WTC11 (cell line): ENCODE measurements around the gene PLIN4. TPM values are rescaled to one million over a fixed set of nuclear protein-coding genes. Genes with fewer than 3 reads are reported as not detected.

ENCODE experiments used
- ATAC-seq: fragments of 200-7000 bp; cut with Tn5 transposase; 2 replicates; pipeline ENCODE4 v1.10.0; 2021; ENCODE audit warnings: mild to moderate bottlenecking, moderate library complexity
- CTCF ChIA-PET: fragments of 300-600 bp; sonication (Branson Sonifier 250); formaldehyde crosslinking; loops from one replicate; lab custom pipeline; 2021; ENCODE audit warnings: antibody characterized with exemption; lab: Charles Lee
- POLR2A ChIA-PET: fragments of 350-600 bp; sonication (Branson Sonifier 250); formaldehyde crosslinking; loops from one replicate; lab custom pipeline; 2021; ENCODE audit warnings: antibody characterized with exemption; lab: Charles Lee
- DNase-seq: peaks from one replicate; pipeline ENCODE4 v3.0.0; 2021; ENCODE audit warnings: low spot score
- H3K27ac Mint-ChIP-seq: 2 replicates; pipeline ENCODE4 v1.8.0; 2021; ENCODE audit warnings: mixed read lengths
- H3K27me3 Mint-ChIP-seq: 2 replicates; pipeline ENCODE4 v1.8.0; 2021; ENCODE audit warnings: low read depth, mild to moderate bottlenecking, moderate library complexity, mixed read lengths
- H3K36me3 Mint-ChIP-seq: 2 replicates; pipeline ENCODE4 v1.8.0; 2021; ENCODE audit warnings: mixed read lengths
- H3K4me1 Mint-ChIP-seq: 2 replicates; pipeline ENCODE4 v1.8.0; 2022; ENCODE audit warnings: mixed read lengths
- H3K4me3 Mint-ChIP-seq: 2 replicates; pipeline ENCODE4 v1.8.0; 2021; ENCODE audit warnings: mild to moderate bottlenecking, moderate library complexity, mixed read lengths
- H3K9me3 Mint-ChIP-seq: 2 replicates; pipeline ENCODE4 v1.8.0; 2021; ENCODE audit warnings: mixed read lengths
- CREB1 ChIP-seq: sonication (generic); formaldehyde crosslinking; IDR thresholded peaks from 2 replicates; pipeline ENCODE4 v1.8.0; 2023; ENCODE audit warnings: mild to moderate bottlenecking, missing genetic modification reagents
- CREM ChIP-seq: sonication (generic); formaldehyde crosslinking; IDR thresholded peaks from 2 replicates; pipeline ENCODE4 v1.8.1; 2022; ENCODE audit warnings: mild to moderate bottlenecking, missing genetic modification reagents, moderate library complexity
- ESRRA ChIP-seq: sonication (generic); formaldehyde crosslinking; IDR thresholded peaks from 2 replicates; pipeline ENCODE4 v1.8.1; 2022; ENCODE audit warnings: mild to moderate bottlenecking, missing genetic modification reagents, borderline replicate concordance
- FOXP1 ChIP-seq: sonication (generic); formaldehyde crosslinking; IDR thresholded peaks from 2 replicates; pipeline ENCODE4 v1.8.0; 2022; ENCODE audit warnings: missing genetic modification reagents, mild to moderate bottlenecking, moderate library complexity, borderline replicate concordance
- GRHL2 ChIP-seq: fragments of 250-450 bp; sonication (Bioruptor Pico); IDR thresholded peaks from 2 replicates; pipeline ENCODE4 v1.8.0; 2022; ENCODE audit warnings: mild to moderate bottlenecking, moderate library complexity; ENCODE audit not compliant: insufficient replicate concordance, severe bottlenecking
- HMGA2 ChIP-seq: fragments of 250-450 bp; sonication (Bioruptor Pico); IDR thresholded peaks from 2 replicates; pipeline ENCODE4 v1.4.0; 2021; ENCODE audit warnings: mild to moderate bottlenecking, moderate library complexity
- JAZF1 ChIP-seq: fragments of 250-450 bp; sonication (Bioruptor Pico); IDR thresholded peaks from 2 replicates; pipeline ENCODE4 v1.9.0; 2021; ENCODE audit warnings: moderate library complexity, mild to moderate bottlenecking, inconsistent platforms
- KAT7 ChIP-seq: sonication (generic); formaldehyde crosslinking; IDR thresholded peaks from 2 replicates; pipeline ENCODE4 v1.8.1; 2023; ENCODE audit warnings: missing genetic modification reagents, mild to moderate bottlenecking, borderline replicate concordance
- NFATC4 ChIP-seq: fragments of 250-450 bp; sonication (Bioruptor Pico); IDR thresholded peaks from 2 replicates; pipeline ENCODE4 v1.9.0; 2021; ENCODE audit warnings: mild to moderate bottlenecking
- NFE2L1 ChIP-seq: sonication (generic); formaldehyde crosslinking; IDR thresholded peaks from 2 replicates; pipeline ENCODE4 v1.8.1; 2023; ENCODE audit warnings: missing genetic modification reagents
- NR1H2 ChIP-seq: sonication (generic); formaldehyde crosslinking; IDR thresholded peaks from 2 replicates; pipeline ENCODE4 v1.9.0; 2021; ENCODE audit warnings: mild to moderate bottlenecking, moderate library complexity, missing genetic modification reagents
- RELA ChIP-seq: sonication (generic); formaldehyde crosslinking; IDR thresholded peaks from 2 replicates; pipeline ENCODE4 v1.8.1; 2022; ENCODE audit warnings: missing genetic modification reagents, mild to moderate bottlenecking, borderline replicate concordance
- SMAD3 ChIP-seq: sonication (generic); formaldehyde crosslinking; IDR thresholded peaks from 2 replicates; pipeline ENCODE4 v1.8.0; 2022; ENCODE audit warnings: missing genetic modification reagents, mild to moderate bottlenecking, borderline replicate concordance
- SMAD4 ChIP-seq: sonication (generic); formaldehyde crosslinking; IDR thresholded peaks from 2 replicates; pipeline ENCODE4 v1.8.0; 2022; ENCODE audit warnings: mild to moderate bottlenecking, missing genetic modification reagents
- SOX15 ChIP-seq: fragments of 250-450 bp; sonication (Bioruptor Pico); IDR thresholded peaks from 2 replicates; pipeline ENCODE4 v1.9.0; 2021; ENCODE audit warnings: mild to moderate bottlenecking
- TP53 ChIP-seq: sonication (generic); formaldehyde crosslinking; IDR thresholded peaks from 2 replicates; pipeline ENCODE4 v1.8.1; 2023; ENCODE audit warnings: mild to moderate bottlenecking, missing genetic modification reagents
- ZBTB43 ChIP-seq: sonication (generic); formaldehyde crosslinking; IDR thresholded peaks from 2 replicates; pipeline ENCODE4 v1.8.1; 2023; ENCODE audit warnings: mild to moderate bottlenecking, missing genetic modification reagents
- ZNF121 ChIP-seq: sonication (generic); formaldehyde crosslinking; IDR thresholded peaks from 2 replicates; pipeline ENCODE4 v1.8.0; 2023; ENCODE audit warnings: missing genetic modification reagents
- ZNF232 ChIP-seq: sonication (generic); formaldehyde crosslinking; IDR thresholded peaks from 2 replicates; pipeline ENCODE4 v1.8.0; 2022; ENCODE audit warnings: mild to moderate bottlenecking, missing genetic modification reagents
- ZNF317 ChIP-seq: sonication (generic); formaldehyde crosslinking; IDR thresholded peaks from 2 replicates; pipeline ENCODE4 v1.8.1; 2023; ENCODE audit warnings: low read depth, mild to moderate bottlenecking, moderate library complexity, missing genetic modification reagents, borderline replicate concordance
- ZNF416 ChIP-seq: fragments of 250-450 bp; sonication (Bioruptor Pico); IDR thresholded peaks from 2 replicates; pipeline ENCODE4 v1.9.0; 2021; ENCODE audit warnings: mild to moderate bottlenecking, inconsistent platforms
- ZNF512 ChIP-seq: sonication (generic); formaldehyde crosslinking; IDR thresholded peaks from 2 replicates; pipeline ENCODE4 v1.8.1; 2022; ENCODE audit warnings: missing genetic modification reagents, borderline replicate concordance
- total RNA-seq: library from RNA; stranded (reverse); gene quantifications from 3 replicates; pipeline ENCODE4 v1.2.3, GENCODE V29; 2021
- TF ChIP-seq, protein P1 (sequence below): fragments of 250-450 bp; sonication (Bioruptor Pico); IDR thresholded peaks from 2 replicates; pipeline ENCODE4 v1.9.0; 2021; ENCODE audit warnings: mild to moderate bottlenecking
- TF ChIP-seq, protein P2 (sequence below): sonication (generic); formaldehyde crosslinking; IDR thresholded peaks from 2 replicates; pipeline ENCODE4 v1.8.0; 2022; ENCODE audit warnings: mild to moderate bottlenecking, missing genetic modification reagents
- TF ChIP-seq, protein P3 (sequence below): sonication (generic); formaldehyde crosslinking; IDR thresholded peaks from 2 replicates; pipeline ENCODE4 v1.8.0; 2022; ENCODE audit warnings: mild to moderate bottlenecking, missing genetic modification reagents
- TF ChIP-seq, protein P4 (sequence below): sonication (generic); formaldehyde crosslinking; IDR thresholded peaks from 2 replicates; pipeline ENCODE4 v1.8.0; 2022; ENCODE audit warnings: mild to moderate bottlenecking, missing genetic modification reagents

PLIN4 gene
- total RNA-seq, 1 experiment from 2014 or later, result 0.35 TPM

DNA sequence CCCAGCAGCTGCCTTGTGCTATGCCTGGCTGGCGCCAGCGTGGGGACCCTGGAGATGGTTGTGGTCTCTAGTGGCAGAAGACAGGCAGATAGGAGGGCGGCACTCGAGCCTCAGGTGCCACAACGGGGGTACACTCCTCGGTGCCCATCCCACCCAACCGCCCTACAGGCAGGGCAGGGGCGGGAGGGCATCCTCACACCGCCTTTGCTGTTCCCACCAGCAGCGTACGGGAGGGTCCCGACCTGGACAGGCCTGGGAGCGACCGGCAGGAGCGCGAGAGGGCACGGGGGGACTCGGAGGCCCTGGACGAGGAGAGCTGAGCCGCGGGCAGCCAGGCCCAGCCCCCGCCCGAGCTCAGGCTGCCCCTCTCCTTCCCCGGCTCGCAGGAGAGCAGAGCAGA, 16.6 kb downstream of the PLIN4 start:
- Mint-ChIP-seq H3K27ac (no peak overlapping the region), H3K4me1 (no peaks in the 10 kb centered on the region), H3K9me3 (no peaks in the 10 kb centered on the region), H3K27me3 (peaks cover 2% of the 10 kb centered on the region; the same call in 1 of the 2 replicates), H3K4me3 (no peak overlapping the region), H3K36me3 (peaks cover 18% of the 10 kb centered on the region)
- CTCF ChIA-PET, result interaction anchor here (1.2 to 6.7 kb wide), 2 partner anchors 23 to 149 kb away, joined by 3 to 38 read pairs; no protein-coding TSS in a partner anchor
- POLR2A ChIA-PET, result no interaction called here
- ATAC-seq, result no peak
- DNase-seq, result no peak
- TF ChIP-seq TP53 (CRISPR knock-in tag) (no peak), NR1H2 (CRISPR knock-in tag) (no peak), NFATC4 (CRISPR knock-in tag) (no peak), SOX15 (CRISPR knock-in tag) (no peak), NFE2L1 (CRISPR knock-in tag) (no peak), ZNF512 (CRISPR knock-in tag) (no peak), HMGA2 (no peak), SMAD3 (CRISPR knock-in tag) (no peak), ZNF317 (CRISPR knock-in tag) (no peak), ZNF416 (no peak), FOXP1 (CRISPR knock-in tag) (no peak), CREB1 (no peak), KAT7 (CRISPR knock-in tag) (no peak), SMAD4 (CRISPR knock-in tag) (no peak), ZNF232 (CRISPR knock-in tag) (no peak), GRHL2 (CRISPR knock-in tag) (no peak), RELA (CRISPR knock-in tag) (no peak), ZNF121 (CRISPR knock-in tag) (no peak)
- TF ChIP-seq, protein P1, sequence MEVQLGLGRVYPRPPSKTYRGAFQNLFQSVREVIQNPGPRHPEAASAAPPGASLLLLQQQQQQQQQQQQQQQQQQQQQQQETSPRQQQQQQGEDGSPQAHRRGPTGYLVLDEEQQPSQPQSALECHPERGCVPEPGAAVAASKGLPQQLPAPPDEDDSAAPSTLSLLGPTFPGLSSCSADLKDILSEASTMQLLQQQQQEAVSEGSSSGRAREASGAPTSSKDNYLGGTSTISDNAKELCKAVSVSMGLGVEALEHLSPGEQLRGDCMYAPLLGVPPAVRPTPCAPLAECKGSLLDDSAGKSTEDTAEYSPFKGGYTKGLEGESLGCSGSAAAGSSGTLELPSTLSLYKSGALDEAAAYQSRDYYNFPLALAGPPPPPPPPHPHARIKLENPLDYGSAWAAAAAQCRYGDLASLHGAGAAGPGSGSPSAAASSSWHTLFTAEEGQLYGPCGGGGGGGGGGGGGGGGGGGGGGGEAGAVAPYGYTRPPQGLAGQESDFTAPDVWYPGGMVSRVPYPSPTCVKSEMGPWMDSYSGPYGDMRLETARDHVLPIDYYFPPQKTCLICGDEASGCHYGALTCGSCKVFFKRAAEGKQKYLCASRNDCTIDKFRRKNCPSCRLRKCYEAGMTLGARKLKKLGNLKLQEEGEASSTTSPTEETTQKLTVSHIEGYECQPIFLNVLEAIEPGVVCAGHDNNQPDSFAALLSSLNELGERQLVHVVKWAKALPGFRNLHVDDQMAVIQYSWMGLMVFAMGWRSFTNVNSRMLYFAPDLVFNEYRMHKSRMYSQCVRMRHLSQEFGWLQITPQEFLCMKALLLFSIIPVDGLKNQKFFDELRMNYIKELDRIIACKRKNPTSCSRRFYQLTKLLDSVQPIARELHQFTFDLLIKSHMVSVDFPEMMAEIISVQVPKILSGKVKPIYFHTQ (CRISPR knock-in tag), result no peak
- TF ChIP-seq, protein P2, sequence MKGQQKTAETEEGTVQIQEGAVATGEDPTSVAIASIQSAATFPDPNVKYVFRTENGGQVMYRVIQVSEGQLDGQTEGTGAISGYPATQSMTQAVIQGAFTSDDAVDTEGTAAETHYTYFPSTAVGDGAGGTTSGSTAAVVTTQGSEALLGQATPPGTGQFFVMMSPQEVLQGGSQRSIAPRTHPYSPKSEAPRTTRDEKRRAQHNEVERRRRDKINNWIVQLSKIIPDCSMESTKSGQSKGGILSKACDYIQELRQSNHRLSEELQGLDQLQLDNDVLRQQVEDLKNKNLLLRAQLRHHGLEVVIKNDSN (CRISPR knock-in tag), result no peak

DNA sequence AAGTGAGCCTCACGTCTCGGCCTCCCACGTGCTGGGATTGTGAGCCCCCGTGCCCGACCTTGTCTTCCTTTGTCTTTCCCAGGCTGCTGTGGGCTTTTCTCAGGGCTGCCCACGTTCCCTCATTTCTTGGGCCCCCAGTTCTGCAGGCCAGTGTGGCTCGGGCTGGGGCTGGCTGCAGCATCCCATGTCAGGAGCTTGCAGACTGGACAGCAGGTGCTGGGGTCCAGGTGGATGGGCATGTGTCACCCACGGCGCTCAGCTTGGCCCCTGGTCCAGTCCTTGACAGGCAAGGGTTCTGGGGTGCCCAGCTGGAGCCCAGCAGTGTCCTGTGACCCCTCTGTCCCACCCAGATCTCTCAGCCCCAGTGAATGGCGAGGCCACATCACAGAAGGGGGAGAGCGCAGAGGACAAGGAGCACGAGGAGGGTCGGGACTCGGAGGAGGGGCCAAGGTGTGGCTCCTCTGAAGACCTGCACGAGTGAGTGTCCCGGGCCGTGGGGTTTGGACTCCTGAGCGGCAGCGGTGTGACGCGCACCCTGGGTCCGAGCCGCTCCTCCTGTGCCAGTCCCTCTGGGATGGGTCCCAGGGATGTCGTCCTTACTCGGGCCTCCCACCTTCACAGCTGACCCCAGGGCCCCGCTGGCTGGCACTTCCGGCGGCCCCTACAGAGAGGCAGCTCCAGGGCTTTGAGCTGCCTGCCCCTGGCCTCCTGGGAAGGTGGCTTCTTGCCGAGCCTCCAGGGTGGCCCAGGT, 17.3 kb downstream of the PLIN4 start:
- no peaks in the 10 kb centered on the region for H3K9me3 Mint-ChIP-seq
- no peaks in the 10 kb centered on the region for H3K27me3 Mint-ChIP-seq
- no peaks in the 10 kb centered on the region for H3K4me1 Mint-ChIP-seq
- POLR2A ChIA-PET, result no interaction called here
- H3K4me3 Mint-ChIP-seq, result no peak overlapping the region
- ATAC-seq (no peak), DNase-seq (no peak)
- peaks cover 15% of the 10 kb centered on the region; the same call in 1 of the 2 replicates for H3K36me3 Mint-ChIP-seq
- H3K27ac Mint-ChIP-seq, result no peak overlapping the region
- TF ChIP-seq ESRRA, result no peak
- TF ChIP-seq JAZF1 (CRISPR knock-in tag), result no peak
- TF ChIP-seq HMGA2, result no peak
- no peak for TF ChIP-seq ZBTB43 (CRISPR knock-in tag)
- no peak for TF ChIP-seq CREM
- TF ChIP-seq, protein P3, sequence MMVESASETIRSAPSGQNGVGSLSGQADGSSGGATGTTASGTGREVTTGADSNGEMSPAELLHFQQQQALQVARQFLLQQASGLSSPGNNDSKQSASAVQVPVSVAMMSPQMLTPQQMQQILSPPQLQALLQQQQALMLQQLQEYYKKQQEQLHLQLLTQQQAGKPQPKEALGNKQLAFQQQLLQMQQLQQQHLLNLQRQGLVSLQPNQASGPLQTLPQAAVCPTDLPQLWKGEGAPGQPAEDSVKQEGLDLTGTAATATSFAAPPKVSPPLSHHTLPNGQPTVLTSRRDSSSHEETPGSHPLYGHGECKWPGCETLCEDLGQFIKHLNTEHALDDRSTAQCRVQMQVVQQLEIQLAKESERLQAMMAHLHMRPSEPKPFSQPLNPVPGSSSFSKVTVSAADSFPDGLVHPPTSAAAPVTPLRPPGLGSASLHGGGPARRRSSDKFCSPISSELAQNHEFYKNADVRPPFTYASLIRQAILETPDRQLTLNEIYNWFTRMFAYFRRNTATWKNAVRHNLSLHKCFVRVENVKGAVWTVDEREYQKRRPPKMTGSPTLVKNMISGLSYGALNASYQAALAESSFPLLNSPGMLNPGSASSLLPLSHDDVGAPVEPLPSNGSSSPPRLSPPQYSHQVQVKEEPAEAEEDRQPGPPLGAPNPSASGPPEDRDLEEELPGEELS (CRISPR knock-in tag), result no peak
- TF ChIP-seq, protein P4, sequence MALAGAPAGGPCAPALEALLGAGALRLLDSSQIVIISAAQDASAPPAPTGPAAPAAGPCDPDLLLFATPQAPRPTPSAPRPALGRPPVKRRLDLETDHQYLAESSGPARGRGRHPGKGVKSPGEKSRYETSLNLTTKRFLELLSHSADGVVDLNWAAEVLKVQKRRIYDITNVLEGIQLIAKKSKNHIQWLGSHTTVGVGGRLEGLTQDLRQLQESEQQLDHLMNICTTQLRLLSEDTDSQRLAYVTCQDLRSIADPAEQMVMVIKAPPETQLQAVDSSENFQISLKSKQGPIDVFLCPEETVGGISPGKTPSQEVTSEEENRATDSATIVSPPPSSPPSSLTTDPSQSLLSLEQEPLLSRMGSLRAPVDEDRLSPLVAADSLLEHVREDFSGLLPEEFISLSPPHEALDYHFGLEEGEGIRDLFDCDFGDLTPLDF (CRISPR knock-in tag), result no peak
- CTCF ChIA-PET, result interaction anchor here (0.7 to 6.7 kb wide), 4 partner anchors 23 to 148 kb away, joined by 3 to 38 read pairs (median 3); no protein-coding TSS in a partner anchor
